Hepatocyte (in vitro differentiated cells): ENCODE results near the gene B4GALT5. TPM values are rescaled to one million over a fixed set of nuclear protein-coding genes. Genes with fewer than 3 reads are reported as not detected.
A peak's percentile ranks its signal among the peaks of the same experiment; 100 is the strongest.

Source experiments
- DNase-seq: peaks from one replicate; pipeline ENCODE4 v3.0.0-alpha.2; 2016; ENCODE audit warnings: low spot score
- H2AFZ ChIP-seq: fragments of 200-600 bp; sonication (generic); 2 replicates; pipeline ENCODE4 v1.6.0; 2016; ENCODE audit warnings: antibody characterized with exemption, mild to moderate bottlenecking
- H3K27ac ChIP-seq: fragments of 200-600 bp; sonication (generic); 2 replicates; pipeline ENCODE4 v1.5.1; 2016; ENCODE audit warnings: mild to moderate bottlenecking
- H3K27me3 ChIP-seq: fragments of 200-600 bp; sonication (generic); 2 replicates; pipeline ENCODE4 v1.6.1; 2016
- H3K36me3 ChIP-seq: fragments of 200-600 bp; sonication (generic); replicated peaks from 2 replicates; pipeline ENCODE4 v1.5.1; 2016; ENCODE audit warnings: low read depth; ENCODE audit not compliant: insufficient read depth
- H3K4me1 ChIP-seq: fragments of 200-600 bp; sonication (generic); 2 replicates; pipeline ENCODE4 v1.5.1; 2016; ENCODE audit warnings: mild to moderate bottlenecking, moderate library complexity; ENCODE audit not compliant: insufficient read depth
- H3K4me2 ChIP-seq: fragments of 200-600 bp; sonication (generic); 2 replicates; pipeline ENCODE4 v1.6.0; 2016
- H3K4me3 ChIP-seq: fragments of 200-600 bp; sonication (generic); 2 replicates; pipeline ENCODE4 v1.5.1; 2016; ENCODE audit warnings: mild to moderate bottlenecking
- H3K79me2 ChIP-seq: fragments of 200-600 bp; sonication (generic); 2 replicates; pipeline ENCODE4 v1.6.0; 2017; ENCODE audit warnings: mild to moderate bottlenecking
- H3K9me2 ChIP-seq: fragments of 200-600 bp; sonication (generic); replicated peaks from 2 replicates; pipeline ENCODE4 v1.6.0; 2017; ENCODE audit warnings: mild to moderate bottlenecking; ENCODE audit not compliant: insufficient read depth
- H3K9me3 ChIP-seq: fragments of 200-600 bp; sonication (generic); 2 replicates; pipeline ENCODE4 v1.5.1; 2016; ENCODE audit warnings: low read depth, mild to moderate bottlenecking
- H4K20me1 ChIP-seq: fragments of 200-600 bp; sonication (generic); 2 replicates; pipeline ENCODE4 v1.6.0; 2016; ENCODE audit warnings: mild to moderate bottlenecking; ENCODE audit not compliant: insufficient read depth, poor library complexity, severe bottlenecking
- CTCF ChIP-seq: fragments of 200-600 bp; sonication (generic); IDR thresholded peaks from 2 replicates; pipeline ENCODE4 v1.5.1; 2016; ENCODE audit warnings: antibody characterized with exemption, mild to moderate bottlenecking; ENCODE audit not compliant: poor library complexity
- EZH2 ChIP-seq: fragments of 200-600 bp; sonication (generic); IDR thresholded peaks from 2 replicates; pipeline ENCODE4 v1.6.1; 2016; ENCODE audit warnings: antibody characterized with exemption, mild to moderate bottlenecking, borderline replicate concordance
- EZH2phosphoT487 ChIP-seq: fragments of 200-600 bp; sonication (generic); IDR thresholded peaks from one replicate; pipeline ENCODE4 v1.6.1; 2018; ENCODE audit warnings: antibody characterized with exemption, mild to moderate bottlenecking, low read depth, moderate library complexity; ENCODE audit not compliant: unreplicated experiment, severe bottlenecking
- WGBS: methylation state at CpG from one replicate; pipeline ENCODE4 v1.1.6; 2016; ENCODE audit warnings: low lambda C conversion rate; ENCODE audit errors: missing lambda C conversion rate; 5-methylcytosine and 5-hydroxymethylcytosine counted together
- polyA plus RNA-seq: library from polyadenylated mRNA; unstranded; fragments of >200 nt; fragmentation: Nextera tagmentation; extraction: Ambion mirVana; gene quantifications from 2 replicates; pipeline ENCODE4 v1.2.1, GENCODE V29; 2016
- total RNA-seq: library from RNA; depleted of rRNA; stranded (reverse); fragments of >200 nt; gene quantifications from 2 replicates; pipeline ENCODE4 v1.2.3, GENCODE V29; 2014

B4GALT5 gene
- total and polyA plus RNA-seq, 2 experiments from 2014 or later: 12.9 to 41.8 TPM

DNA sequence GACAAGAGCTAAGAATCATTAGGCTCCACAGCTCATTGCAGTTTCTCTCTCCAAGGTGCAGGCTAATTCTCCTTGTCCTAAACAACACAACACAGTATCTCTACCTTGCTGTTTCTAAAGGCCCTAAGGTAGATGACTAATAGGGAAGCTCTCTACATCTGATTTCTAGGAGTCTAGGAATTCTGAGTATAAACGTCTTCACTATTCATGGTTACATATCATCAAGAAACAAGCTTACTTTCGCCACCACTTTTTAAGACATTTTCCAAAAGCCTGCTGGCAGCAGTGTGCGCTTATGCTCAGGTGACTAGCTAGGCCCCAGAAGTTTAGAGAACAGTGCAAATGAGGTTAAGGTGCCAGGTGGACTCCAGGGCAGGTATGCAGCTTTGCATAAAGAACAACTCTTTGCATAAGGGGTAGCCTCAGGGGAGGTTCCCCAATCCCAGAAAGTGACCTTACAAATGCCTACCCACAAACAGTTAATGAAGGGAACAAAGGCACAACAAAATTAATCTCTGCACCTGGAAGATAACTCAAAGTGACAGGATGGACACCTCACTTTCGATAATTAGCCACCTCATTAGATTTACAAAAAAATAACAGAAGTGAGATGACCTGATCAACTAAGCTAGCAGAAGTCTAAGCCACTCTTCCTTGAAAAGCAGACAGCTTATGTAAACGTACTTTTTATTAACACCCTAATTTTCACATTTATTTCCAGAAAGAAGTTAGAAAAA, 20.1 kb downstream of the B4GALT5 start:
- Histone ChIP-seq H3K9me2 (no peaks in the 10 kb centered on the region), H3K27ac (peak overlapping the region; percentile 26), H3K79me2 (peaks cover 97% of the 10 kb centered on the region), H4K20me1 (peaks cover 29% of the 10 kb centered on the region), H3K4me1 (peaks cover 25% of the 10 kb centered on the region), H3K36me3 (no peaks in the 10 kb centered on the region), H3K4me3 (no peak overlapping the region), H3K4me2 (no peak overlapping the region), H3K27me3 (no peaks in the 10 kb centered on the region), H2AFZ (no peak overlapping the region), H3K9me3 (no peaks in the 10 kb centered on the region)
- no peak for DNase-seq
- TF ChIP-seq CTCF (no peak), EZH2phosphoT487 (no peak), EZH2 (no peak)
- 89% methylated on average over 5 of the region's 5 CpGs for WGBS

- H3K9me3 ChIP-seq: no peaks in the 10 kb centered on the region
- WGBS: 95% methylated on average over 3 of the region's 3 CpGs
- H3K4me2 ChIP-seq: no peak overlapping the region
- no peak for DNase-seq
- H3K27ac ChIP-seq: no peak overlapping the region
- H3K4me1 ChIP-seq: peaks cover 25% of the 10 kb centered on the region
- no peak overlapping the region for H2AFZ ChIP-seq
- peaks cover 97% of the 10 kb centered on the region for H3K79me2 ChIP-seq
- peaks cover 28% of the 10 kb centered on the region for H4K20me1 ChIP-seq
- TF ChIP-seq CTCF (no peak), EZH2 (no peak), EZH2phosphoT487 (no peak)
- H3K36me3 ChIP-seq: no peaks in the 10 kb centered on the region
- no peaks in the 10 kb centered on the region for H3K27me3 ChIP-seq
- no peaks in the 10 kb centered on the region for H3K9me2 ChIP-seq
- H3K4me3 ChIP-seq: no peak overlapping the region
Measured at GRCh38 chr20:49692941-49693340, 20.7 kb downstream of the B4GALT5 start.

- Histone ChIP-seq H3K27me3 (no peaks in the 10 kb centered on the region), H2AFZ (no peak overlapping the region), H3K4me3 (no peak overlapping the region), H4K20me1 (peaks cover 19% of the 10 kb centered on the region), H3K27ac (peak overlapping the region; percentile 92), H3K36me3 (no peaks in the 10 kb centered on the region), H3K9me3 (no peaks in the 10 kb centered on the region), H3K4me1 (peaks cover 19% of the 10 kb centered on the region), H3K4me2 (peak overlapping the region; percentile 37), H3K9me2 (no peaks in the 10 kb centered on the region), H3K79me2 (peaks cover 97% of the 10 kb centered on the region)
- no peak for DNase-seq
- WGBS: 96% methylated on average over 5 of the region's 5 CpGs
- TF ChIP-seq CTCF: no peak
- TF ChIP-seq EZH2: no peak
- TF ChIP-seq EZH2phosphoT487: no peak
Measured at GRCh38 chr20:49691818-49692568, 21.7 kb downstream of the B4GALT5 start.
